K562 (cell line): ENCODE results near the gene ZNF92. TPM values are rescaled to one million over a fixed set of nuclear protein-coding genes. Genes with fewer than 3 reads are reported as not detected.

Experiments
- ARID1B ChIP-seq: fragments of 450-650 bp; IDR thresholded peaks from 2 replicates; pipeline ENCODE4 v1.6.1; 2016; ENCODE audit warnings: antibody characterized with exemption, mild to moderate bottlenecking, inconsistent platforms
- CREB5 ChIP-seq: fragments of 250-450 bp; sonication (Bioruptor Pico); IDR thresholded peaks from 2 replicates; pipeline ENCODE4 v1.5.0; 2020; ENCODE audit warnings: mild to moderate bottlenecking
- CTCF ChIP-seq, 3 experiments: IDR thresholded peaks in 2 of 3; conservative IDR thresholded peaks in 1 of 3; 2 replicates each; pipeline ENCODE4 v1.5.1; 2011 to 2012; ENCODE audit warnings: low read length in 3 of 3, mild to moderate bottlenecking in 3 of 3, control low read depth in 2 of 3, improper control_type of control experiment in 1 of 3, inconsistent platforms in 1 of 3, low read depth in 1 of 3, mixed read lengths in 1 of 3, moderate library complexity in 1 of 3; ENCODE audit not compliant: insufficient read depth in 2 of 3
- FOXA3 ChIP-seq, 2 experiments: fragments of 450-650 bp in 1 of 2; sonication (generic) in 1 of 2; formaldehyde crosslinking; IDR thresholded peaks in 1 of 2; conservative IDR thresholded peaks in 1 of 2; 2 replicates each; pipeline versions ENCODE4 v1.4.0 to v1.8.0; 2020 to 2022; ENCODE audit warnings: mild to moderate bottlenecking in 2 of 2, missing genetic modification reagents in 1 of 2
- HMG20B ChIP-seq: fragments of 250-450 bp; sonication (Bioruptor Pico); IDR thresholded peaks from 2 replicates; pipeline ENCODE4 v1.5.0; 2021; ENCODE audit warnings: mild to moderate bottlenecking
- KAT8 ChIP-seq: fragments of 450-650 bp; IDR thresholded peaks from 2 replicates; pipeline ENCODE4 v1.6.1; 2016; ENCODE audit warnings: low read depth, mild to moderate bottlenecking
- SMAD1 ChIP-seq: fragments of 150-350 bp; IDR thresholded peaks from 2 replicates; pipeline ENCODE4 v1.6.1; 2014; ENCODE audit warnings: low read length, low read depth; ENCODE audit not compliant: partially characterized antibody
- TCF15 ChIP-seq: fragments of 250-450 bp; sonication (Bioruptor Pico); IDR thresholded peaks from 2 replicates; pipeline ENCODE4 v1.8.0; 2022; ENCODE audit warnings: moderate library complexity, mild to moderate bottlenecking, inconsistent platforms
- TRIM24 ChIP-seq, 2 experiments: fragments of 450-650 bp; IDR thresholded peaks; 2 replicates each; pipeline ENCODE4 v1.6.1; 2016
- ZNF696 ChIP-seq: fragments of 250-450 bp; sonication (Bioruptor Pico); conservative IDR thresholded peaks from 2 replicates; pipeline ENCODE4 v1.4.0; 2020; ENCODE audit warnings: mild to moderate bottlenecking, moderate library complexity
- ZNF766 ChIP-seq: fragments of 200-800 bp; sonication (Bioruptor generic); conservative IDR thresholded peaks from 2 replicates; pipeline ENCODE4 v1.6.1; 2016; ENCODE audit warnings: missing genetic modification characterization, missing compliant biosample characterization
- polyA plus RNA-seq, 8 experiments: library from polyadenylated mRNA; depleted of rRNA in 4 of 8; stranded (reverse) in 5 of 8; unstranded in 3 of 8; fragments of >200 nt; fragmentation: Nextera tagmentation in 2 of 8; fragmentation: Illumina TruSeq in 1 of 8; extraction: Ambion mirVana in 2 of 8; extraction: Trizol in 1 of 8; gene quantifications; 2 replicates each; pipeline versions ENCODE4 v1.2.1 to v1.2.3, GENCODE V29; 2011 to 2014; ENCODE audit warnings: inconsistent platforms in 1 of 8, missing spikeins in 1 of 8
- total RNA-seq, 7 experiments: library from RNA; depleted of rRNA in 6 of 7; stranded (reverse); fragments of >200 nt in 6 of 7; fragmentation: Illumina TruSeq in 2 of 7; extraction: Trizol in 2 of 7; gene quantifications; 2 replicates each; pipeline versions ENCODE4 v1.2.1 to v1.2.3, GENCODE V29; 2011 to 2021; ENCODE audit warnings: low replicate concordance in 1 of 7
- TF ChIP-seq, protein P1 (sequence below): sonication (generic); formaldehyde crosslinking; IDR thresholded peaks from 2 replicates; pipeline ENCODE4 v1.8.0; 2022; ENCODE audit warnings: mild to moderate bottlenecking, missing genetic modification reagents
- TF ChIP-seq, protein P2 (sequence below): sonication (generic); formaldehyde crosslinking; IDR thresholded peaks from 2 replicates; pipeline ENCODE4 v1.8.1; 2023; ENCODE audit warnings: mild to moderate bottlenecking, missing genetic modification reagents
- TF ChIP-seq, protein P3 (sequence below): fragments of 450-650 bp; IDR thresholded peaks from 2 replicates; pipeline ENCODE4 v1.6.1; 2018; ENCODE audit not compliant: partially characterized antibody

ZNF92 gene
- total and polyA plus RNA-seq, 9 of the 15 experiments (the other 6 are each of a cell fraction or from before 2014, with no cell fraction given) = 8.9 to 29.4 (median 12.5) TPM

GRCh38 chr7:65373608-65374351, at the start of gene ZNF92 (continued):
- no peak for TF ChIP-seq SMAD1
- TF ChIP-seq, protein P1, sequence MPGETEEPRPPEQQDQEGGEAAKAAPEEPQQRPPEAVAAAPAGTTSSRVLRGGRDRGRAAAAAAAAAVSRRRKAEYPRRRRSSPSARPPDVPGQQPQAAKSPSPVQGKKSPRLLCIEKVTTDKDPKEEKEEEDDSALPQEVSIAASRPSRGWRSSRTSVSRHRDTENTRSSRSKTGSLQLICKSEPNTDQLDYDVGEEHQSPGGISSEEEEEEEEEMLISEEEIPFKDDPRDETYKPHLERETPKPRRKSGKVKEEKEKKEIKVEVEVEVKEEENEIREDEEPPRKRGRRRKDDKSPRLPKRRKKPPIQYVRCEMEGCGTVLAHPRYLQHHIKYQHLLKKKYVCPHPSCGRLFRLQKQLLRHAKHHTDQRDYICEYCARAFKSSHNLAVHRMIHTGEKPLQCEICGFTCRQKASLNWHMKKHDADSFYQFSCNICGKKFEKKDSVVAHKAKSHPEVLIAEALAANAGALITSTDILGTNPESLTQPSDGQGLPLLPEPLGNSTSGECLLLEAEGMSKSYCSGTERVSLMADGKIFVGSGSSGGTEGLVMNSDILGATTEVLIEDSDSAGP (CRISPR knock-in tag) = no peak
- TF ChIP-seq, protein P2, sequence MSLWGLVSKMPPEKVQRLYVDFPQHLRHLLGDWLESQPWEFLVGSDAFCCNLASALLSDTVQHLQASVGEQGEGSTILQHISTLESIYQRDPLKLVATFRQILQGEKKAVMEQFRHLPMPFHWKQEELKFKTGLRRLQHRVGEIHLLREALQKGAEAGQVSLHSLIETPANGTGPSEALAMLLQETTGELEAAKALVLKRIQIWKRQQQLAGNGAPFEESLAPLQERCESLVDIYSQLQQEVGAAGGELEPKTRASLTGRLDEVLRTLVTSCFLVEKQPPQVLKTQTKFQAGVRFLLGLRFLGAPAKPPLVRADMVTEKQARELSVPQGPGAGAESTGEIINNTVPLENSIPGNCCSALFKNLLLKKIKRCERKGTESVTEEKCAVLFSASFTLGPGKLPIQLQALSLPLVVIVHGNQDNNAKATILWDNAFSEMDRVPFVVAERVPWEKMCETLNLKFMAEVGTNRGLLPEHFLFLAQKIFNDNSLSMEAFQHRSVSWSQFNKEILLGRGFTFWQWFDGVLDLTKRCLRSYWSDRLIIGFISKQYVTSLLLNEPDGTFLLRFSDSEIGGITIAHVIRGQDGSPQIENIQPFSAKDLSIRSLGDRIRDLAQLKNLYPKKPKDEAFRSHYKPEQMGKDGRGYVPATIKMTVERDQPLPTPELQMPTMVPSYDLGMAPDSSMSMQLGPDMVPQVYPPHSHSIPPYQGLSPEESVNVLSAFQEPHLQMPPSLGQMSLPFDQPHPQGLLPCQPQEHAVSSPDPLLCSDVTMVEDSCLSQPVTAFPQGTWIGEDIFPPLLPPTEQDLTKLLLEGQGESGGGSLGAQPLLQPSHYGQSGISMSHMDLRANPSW (CRISPR knock-in tag) = 0 out of 2 replicates have a peak, but pooled peaks have one; percentile 68
- TF ChIP-seq TRIM24 (IDR thresholded peaks at IDR 0.05) = 0 out of 4 replicates have a peak, but pooled peaks of 1 of the 2 experiments have one; percentile 43
- no peak for TF ChIP-seq TCF15 (CRISPR knock-in tag)
- no peak; the same call in 1 of the 2 replicates for TF ChIP-seq ARID1B
- 0 out of 4 replicates have a peak, but pooled peaks of 1 of the 2 experiments have one; percentile 45 for TF ChIP-seq FOXA3 (CRISPR knock-in tag; conservative IDR thresholded peaks at IDR 0.05 in 1 of 2, IDR thresholded peaks at IDR 0.05 in 1 of 2)
- TF ChIP-seq ZNF766 (CRISPR knock-in tag) = no peak
- TF ChIP-seq KAT8 = peak; percentile 83
- TF ChIP-seq, protein P3, sequence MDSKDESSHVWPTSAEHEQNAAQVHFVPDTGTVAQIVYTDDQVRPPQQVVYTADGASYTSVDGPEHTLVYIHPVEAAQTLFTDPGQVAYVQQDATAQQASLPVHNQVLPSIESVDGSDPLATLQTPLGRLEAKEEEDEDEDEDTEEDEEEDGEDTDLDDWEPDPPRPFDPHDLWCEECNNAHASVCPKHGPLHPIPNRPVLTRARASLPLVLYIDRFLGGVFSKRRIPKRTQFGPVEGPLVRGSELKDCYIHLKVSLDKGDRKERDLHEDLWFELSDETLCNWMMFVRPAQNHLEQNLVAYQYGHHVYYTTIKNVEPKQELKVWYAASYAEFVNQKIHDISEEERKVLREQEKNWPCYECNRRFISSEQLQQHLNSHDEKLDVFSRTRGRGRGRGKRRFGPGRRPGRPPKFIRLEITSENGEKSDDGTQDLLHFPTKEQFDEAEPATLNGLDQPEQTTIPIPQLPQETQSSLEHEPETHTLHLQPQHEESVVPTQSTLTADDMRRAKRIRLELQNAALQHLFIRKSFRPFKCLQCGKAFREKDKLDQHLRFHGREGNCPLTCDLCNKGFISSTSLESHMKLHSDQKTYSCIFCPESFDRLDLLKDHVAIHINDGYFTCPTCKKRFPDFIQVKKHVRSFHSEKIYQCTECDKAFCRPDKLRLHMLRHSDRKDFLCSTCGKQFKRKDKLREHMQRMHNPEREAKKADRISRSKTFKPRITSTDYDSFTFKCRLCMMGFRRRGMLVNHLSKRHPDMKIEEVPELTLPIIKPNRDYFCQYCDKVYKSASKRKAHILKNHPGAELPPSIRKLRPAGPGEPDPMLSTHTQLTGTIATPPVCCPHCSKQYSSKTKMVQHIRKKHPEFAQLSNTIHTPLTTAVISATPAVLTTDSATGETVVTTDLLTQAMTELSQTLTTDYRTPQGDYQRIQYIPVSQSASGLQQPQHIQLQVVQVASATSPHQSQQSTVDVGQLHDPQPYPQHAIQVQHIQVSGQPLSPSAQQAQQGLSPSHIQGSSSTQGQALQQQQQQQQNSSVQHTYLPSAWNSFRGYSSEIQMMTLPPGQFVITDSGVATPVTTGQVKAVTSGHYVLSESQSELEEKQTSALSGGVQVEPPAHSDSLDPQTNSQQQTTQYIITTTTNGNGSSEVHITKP = no peak
- TF ChIP-seq CTCF (IDR thresholded peaks at IDR 0.05 in 2 of 3, conservative IDR thresholded peaks at IDR 0.05 in 1 of 3; ENCODE audit: insufficient read depth in 2 of 3, low read depth in 1 of 3, low read length in 3 of 3) = no peak
- no peak for TF ChIP-seq CREB5
- no peak for TF ChIP-seq ZNF696 (CRISPR knock-in tag)
- no peak for TF ChIP-seq HMG20B (CRISPR knock-in tag)
